GM23338 (cell line): Measurements from ENCODE around the gene SV2C. TPM values are rescaled to one million over a fixed set of nuclear protein-coding genes. Genes with fewer than 3 reads are reported as not detected.

Experiments used
- ATAC-seq: fragments of 200-7000 bp; cut with Tn5 transposase; 3 replicates; pipeline ENCODE4 v1.9.1; 2020
- DNase-seq: peaks from one replicate; pipeline ENCODE4 v3.0.0-alpha.2; 2015; ENCODE audit warnings: low spot score
- H2AFZ ChIP-seq: fragments of 200-600 bp; sonication (generic); 2 replicates; pipeline ENCODE4 v1.8.0; 2016; ENCODE audit warnings: antibody characterized with exemption, mild to moderate bottlenecking, moderate library complexity
- H3F3A ChIP-seq: fragments of 200-600 bp; sonication (generic); replicated peaks from 2 replicates; pipeline ENCODE4 v1.8.0; 2017; ENCODE audit warnings: antibody characterized with exemption, mixed run types, low read depth
- H3K27ac ChIP-seq: fragments of 200-600 bp; sonication (generic); 2 replicates; pipeline ENCODE4 v1.6.1; 2016; ENCODE audit warnings: low read depth
- H3K27me3 ChIP-seq: fragments of 200-600 bp; sonication (generic); 2 replicates; pipeline ENCODE4 v1.8.0; 2016; ENCODE audit warnings: mild to moderate bottlenecking, mixed run types, moderate library complexity; ENCODE audit not compliant: insufficient read depth
- H3K36me3 ChIP-seq: fragments of 200-600 bp; sonication (generic); 2 replicates; pipeline ENCODE4 v1.8.0; 2016; ENCODE audit warnings: mild to moderate bottlenecking; ENCODE audit not compliant: insufficient read depth
- H3K4me1 ChIP-seq: fragments of 200-600 bp; sonication (generic); 2 replicates; pipeline ENCODE4 v1.8.0; 2016; ENCODE audit warnings: mild to moderate bottlenecking, moderate library complexity; ENCODE audit not compliant: insufficient read depth
- H3K4me2 ChIP-seq: fragments of 200-600 bp; sonication (generic); 2 replicates; pipeline ENCODE4 v1.7.1; 2017; ENCODE audit warnings: mixed run types
- H3K4me3 ChIP-seq: fragments of 200-600 bp; sonication (generic); 2 replicates; pipeline ENCODE4 v1.6.1; 2016; ENCODE audit warnings: mixed run types
- H3K79me2 ChIP-seq: fragments of 200-600 bp; sonication (generic); replicated peaks from 2 replicates; pipeline ENCODE4 v1.8.0; 2017; ENCODE audit warnings: mild to moderate bottlenecking; ENCODE audit not compliant: insufficient read depth
- H3K9me2 ChIP-seq: fragments of 200-600 bp; sonication (generic); 2 replicates; pipeline ENCODE4 v1.8.0; 2017; ENCODE audit not compliant: insufficient read depth
- H4K20me1 ChIP-seq: fragments of 200-600 bp; sonication (generic); replicated peaks from 2 replicates; pipeline ENCODE4 v1.8.0; 2017; ENCODE audit warnings: mild to moderate bottlenecking; ENCODE audit not compliant: insufficient read depth
- H3K27ac Mint-ChIP-seq: 2 replicates; pipeline ENCODE4 v1.8.0; 2020; ENCODE audit warnings: inconsistent platforms, mild to moderate bottlenecking, moderate library complexity, mixed read lengths
- H3K27me3 Mint-ChIP-seq: 3 replicates; pipeline ENCODE4 v1.8.0; 2022; ENCODE audit warnings: low read depth, mild to moderate bottlenecking, moderate library complexity, mixed read lengths, inconsistent platforms; ENCODE audit not compliant: insufficient read depth, poor library complexity
- H3K36me3 Mint-ChIP-seq: 3 replicates; pipeline ENCODE4 v1.8.0; 2021; ENCODE audit warnings: low read depth, mild to moderate bottlenecking, inconsistent platforms, moderate library complexity, mixed read lengths
- H3K4me1 Mint-ChIP-seq: 3 replicates; pipeline ENCODE4 v1.8.0; 2020; ENCODE audit warnings: mild to moderate bottlenecking, inconsistent platforms, mixed read lengths
- H3K4me3 Mint-ChIP-seq: 3 replicates; pipeline ENCODE4 v1.8.0; 2021; ENCODE audit warnings: moderate library complexity, mild to moderate bottlenecking, inconsistent platforms, mixed read lengths
- H3K9me3 Mint-ChIP-seq: 3 replicates; pipeline ENCODE4 v1.8.0; 2020; ENCODE audit warnings: moderate library complexity, mild to moderate bottlenecking, inconsistent platforms, mixed read lengths
- CREB1 ChIP-seq: fragments of 250-450 bp; sonication (Bioruptor Pico); IDR thresholded peaks from 2 replicates; pipeline ENCODE4 v1.5.0; 2020; ENCODE audit warnings: low read depth, mild to moderate bottlenecking, moderate library complexity
- CTCF ChIP-seq, 2 experiments: fragments of 200-600 bp in 1 of 2; sonication (generic) in 1 of 2; conservative IDR thresholded peaks; 2 replicates each; pipeline versions ENCODE4 v1.5.1 to v1.6.1; 2016 to 2017; ENCODE audit warnings: antibody characterized with exemption in 2 of 2, low read depth in 2 of 2, mild to moderate bottlenecking in 2 of 2, moderate library complexity in 1 of 2
- EZH2phosphoT487 ChIP-seq: fragments of 200-600 bp; sonication (generic); IDR thresholded peaks from one replicate; pipeline ENCODE4 v1.8.1; 2018; ENCODE audit warnings: antibody characterized with exemption; ENCODE audit not compliant: unreplicated experiment
- JUNB ChIP-seq: IDR thresholded peaks from one replicate; pipeline ENCODE4 v1.6.1; 2016; ENCODE audit warnings: antibody characterized with exemption; ENCODE audit not compliant: unreplicated experiment
- NANOG ChIP-seq: IDR thresholded peaks from 2 replicates; pipeline ENCODE4 v1.6.1; 2016; ENCODE audit warnings: antibody characterized with exemption, borderline replicate concordance
- POLR2AphosphoS5 ChIP-seq: IDR thresholded peaks from 2 replicates; pipeline ENCODE4 v1.6.1; 2016; ENCODE audit warnings: antibody characterized with exemption, low read depth
- ZNF114 ChIP-seq: fragments of 250-450 bp; sonication (Bioruptor Pico); IDR thresholded peaks from 2 replicates; pipeline ENCODE4 v1.5.0; 2020; ENCODE audit warnings: mild to moderate bottlenecking, moderate library complexity
- ZNF331 ChIP-seq: fragments of 250-450 bp; sonication (Bioruptor Pico); IDR thresholded peaks from 2 replicates; pipeline ENCODE4 v1.5.0; 2020; ENCODE audit warnings: low read depth, mild to moderate bottlenecking, moderate library complexity
- ZNF462 ChIP-seq: fragments of 250-450 bp; sonication (Bioruptor Pico); IDR thresholded peaks from 2 replicates; pipeline ENCODE4 v1.5.0; 2020; ENCODE audit warnings: mild to moderate bottlenecking, moderate library complexity
- polyA plus RNA-seq: library from polyadenylated mRNA; unstranded; fragments of >200 nt; fragmentation: Nextera tagmentation; extraction: Ambion mirVana; gene quantifications from 2 replicates; pipeline ENCODE4 v1.2.1, GENCODE V29; 2016
- total RNA-seq: library from RNA; depleted of rRNA; stranded (reverse); fragments of >200 nt; shearing (Covaris generic); gene quantifications from 2 replicates; pipeline ENCODE4 v1.2.3, GENCODE V29; 2014

SV2C gene
- total and polyA plus RNA-seq, 2 experiments from 2014 or later = 0.05 to 0.07 TPM

- H3K4me1 Mint-ChIP-seq = peaks cover 5% of the 10 kb centered on the region; the same call in 1 of the 3 replicates
These were observed 123.9 kb downstream of the SV2C start for GRCh38 chr5:76207120-76207519.

GRCh38 chr5:76209297-76209696 is 126.1 kb downstream of the SV2C start:
- DNase-seq = peak; percentile 67
- H3K4me1 Mint-ChIP-seq = peaks cover 5% of the 10 kb centered on the region; the same call in 1 of the 3 replicates
- Histone ChIP-seq H3K27me3 (no peaks in the 10 kb centered on the region), H3K4me1 (no peaks in the 10 kb centered on the region), H3K4me3 (no peak overlapping the region), H3K4me2 (no peak overlapping the region), H3K36me3 (no peaks in the 10 kb centered on the region), H2AFZ (no peak overlapping the region), H4K20me1 (no peaks in the 10 kb centered on the region), H3F3A (no peaks in the 10 kb centered on the region), H3K9me2 (no peaks in the 10 kb centered on the region), H3K27ac (no peak overlapping the region), H3K79me2 (no peaks in the 10 kb centered on the region)
- H3K4me3 Mint-ChIP-seq = no peak overlapping the region
- ATAC-seq = no peak
- no peaks in the 10 kb centered on the region for H3K27me3 Mint-ChIP-seq
- H3K27ac Mint-ChIP-seq = no peak overlapping the region
- TF ChIP-seq ZNF462 (CRISPR knock-in tag) = no peak
- no peak for TF ChIP-seq ZNF114 (CRISPR knock-in tag)
- no peak for TF ChIP-seq ZNF331
- no peak for TF ChIP-seq NANOG
- TF ChIP-seq CTCF (conservative IDR thresholded peaks at IDR 0.05; ENCODE audit: low read depth in 2 of 2) = peak; percentile 66 to 70
- peaks cover 7% of the 10 kb centered on the region; the same call in 2 of the 3 replicates for H3K9me3 Mint-ChIP-seq
- 0 out of 3 replicates have a peak, but pooled peaks cover 7% of the 10 kb centered on the region for H3K36me3 Mint-ChIP-seq

More at GRCh38 chr5:76207120-76207519, 123.9 kb downstream of the SV2C start:
- Histone ChIP-seq H3K27me3 (no peaks in the 10 kb centered on the region), H3F3A (no peaks in the 10 kb centered on the region), H3K4me2 (no peak overlapping the region), H3K27ac (no peak overlapping the region), H3K79me2 (no peaks in the 10 kb centered on the region), H3K36me3 (no peaks in the 10 kb centered on the region), H4K20me1 (no peaks in the 10 kb centered on the region), H3K4me1 (no peaks in the 10 kb centered on the region), H3K9me2 (no peaks in the 10 kb centered on the region), H3K4me3 (no peak overlapping the region), H2AFZ (no peak overlapping the region)
- peaks cover 7% of the 10 kb centered on the region; the same call in 2 of the 3 replicates for H3K9me3 Mint-ChIP-seq
- 0 out of 3 replicates have a peak, but pooled peaks cover 7% of the 10 kb centered on the region for H3K36me3 Mint-ChIP-seq
- no peak overlapping the region for H3K27ac Mint-ChIP-seq
- TF ChIP-seq EZH2phosphoT487 = no peak
- no peak for TF ChIP-seq POLR2AphosphoS5
- no peak for TF ChIP-seq CREB1
- no peak for TF ChIP-seq JUNB
- TF ChIP-seq CTCF (conservative IDR thresholded peaks at IDR 0.05; ENCODE audit: low read depth in 2 of 2) = no peak
- no peaks in the 10 kb centered on the region for H3K27me3 Mint-ChIP-seq
- ATAC-seq (no peak), DNase-seq (no peak)
- H3K4me3 Mint-ChIP-seq = no peak overlapping the region
